HEK293 (cell line): Measurements from ENCODE around the gene KXD1.

Source experiments
- CTCF ChIA-PET: fragments of 350-600 bp; formaldehyde crosslinking; extraction: SDS; loops from one replicate; lab custom pipeline; 2021; ENCODE audit warnings: antibody characterized with exemption; lab: Yijun Ruan, JAX
- POLR2A ChIA-PET: fragments of 300-600 bp; formaldehyde crosslinking; extraction: SDS; loops from one replicate; lab custom pipeline; 2020; ENCODE audit warnings: antibody characterized with exemption, inconsistent platforms; lab: Yijun Ruan, JAX
- H3K27ac ChIP-seq: fragments of 200-500 bp; sonication (Bioruptor generic); 2 replicates; pipeline ENCODE4 v1.5.1; 2014; ENCODE audit warnings: low read depth, low read length, control low read depth, inconsistent platforms; ENCODE audit errors: extremely low read depth
- H3K36me3 ChIP-seq, 2 experiments: fragments of 200-500 bp in 1 of 2; sonication (Bioruptor generic) in 1 of 2; 1 replicate in 1 of 2; 2 replicates in 1 of 2; pipeline ENCODE4 v1.5.1; 2014 to 2017; ENCODE audit warnings: inconsistent platforms in 2 of 2, low read length in 2 of 2; ENCODE audit not compliant: control insufficient read depth in 2 of 2, insufficient read depth in 1 of 2
- H3K4me1 ChIP-seq: fragments of 200-500 bp; sonication (Bioruptor generic); 2 replicates; pipeline ENCODE4 v1.5.1; 2014; ENCODE audit warnings: mild to moderate bottlenecking, low read length, inconsistent platforms; ENCODE audit not compliant: control insufficient read depth, insufficient read depth
- H3K4me3 ChIP-seq: 2 replicates; pipeline ENCODE4 v1.5.1; 2011; ENCODE audit warnings: low read depth, mild to moderate bottlenecking, control low read depth, low read length, moderate library complexity
- H3K9me3 ChIP-seq: fragments of 200-500 bp; sonication (Bioruptor generic); 2 replicates; pipeline ENCODE4 v1.5.1; 2014; ENCODE audit warnings: low read depth, low read length, inconsistent platforms; ENCODE audit not compliant: control insufficient read depth, insufficient read depth
- KLF9 ChIP-seq: fragments of 450-650 bp; formaldehyde crosslinking; IDR thresholded peaks from 2 replicates; pipeline ENCODE4 v1.5.1; 2016; ENCODE audit warnings: missing biosample characterization, missing genetic modification characterization, low read depth
- MZF1 ChIP-seq: fragments of 450-650 bp; formaldehyde crosslinking; IDR thresholded peaks from 2 replicates; pipeline ENCODE4 v1.5.1; 2017; ENCODE audit warnings: missing biosample characterization, missing genetic modification characterization, borderline replicate concordance
- OSR2 ChIP-seq: fragments of 450-650 bp; formaldehyde crosslinking; IDR thresholded peaks from 2 replicates; pipeline ENCODE4 v1.5.1; 2016; ENCODE audit warnings: missing biosample characterization, missing genetic modification characterization
- SETDB1 ChIP-seq: IDR thresholded peaks from one replicate; pipeline ENCODE4 v1.6.1; 2017; ENCODE audit warnings: mild to moderate bottlenecking, low read length, moderate library complexity, mixed read lengths; ENCODE audit not compliant: insufficient read length
- SP3 ChIP-seq: fragments of 450-650 bp; formaldehyde crosslinking; IDR thresholded peaks from 2 replicates; pipeline ENCODE4 v1.5.1; 2016; ENCODE audit warnings: missing biosample characterization, missing genetic modification characterization
- TRIM28 ChIP-seq: IDR thresholded peaks from 2 replicates; pipeline ENCODE4 v1.6.1; 2011; ENCODE audit warnings: low read length, control low read depth, borderline replicate concordance
- YY1 ChIP-seq: fragments of 450-650 bp; formaldehyde crosslinking; IDR thresholded peaks from 2 replicates; pipeline ENCODE4 v1.5.1; 2018; ENCODE audit warnings: missing biosample characterization, missing genetic modification characterization
- YY2 ChIP-seq: fragments of 450-650 bp; formaldehyde crosslinking; IDR thresholded peaks from 2 replicates; pipeline ENCODE4 v1.5.1; 2016; ENCODE audit warnings: missing biosample characterization, missing genetic modification characterization
- ZEB2 ChIP-seq: fragments of 450-650 bp; formaldehyde crosslinking; IDR thresholded peaks from 2 replicates; pipeline ENCODE4 v1.5.1; 2016; ENCODE audit warnings: missing biosample characterization, missing genetic modification characterization
- ZNF121 ChIP-seq: fragments of 450-650 bp; formaldehyde crosslinking; IDR thresholded peaks from 2 replicates; pipeline ENCODE4 v1.5.1; 2016; ENCODE audit warnings: missing biosample characterization, missing genetic modification characterization
- ZNF169 ChIP-seq: fragments of 450-650 bp; formaldehyde crosslinking; IDR thresholded peaks from 2 replicates; pipeline ENCODE4 v1.5.1; 2016; ENCODE audit warnings: missing biosample characterization, missing genetic modification characterization
- ZNF239 ChIP-seq: fragments of 450-650 bp; formaldehyde crosslinking; IDR thresholded peaks from 2 replicates; pipeline ENCODE4 v1.5.1; 2016; ENCODE audit warnings: missing biosample characterization, missing genetic modification characterization
- ZNF266 ChIP-seq: fragments of 450-650 bp; formaldehyde crosslinking; IDR thresholded peaks from 2 replicates; pipeline ENCODE4 v1.5.1; 2016; ENCODE audit warnings: missing biosample characterization, missing genetic modification characterization, low read depth
- ZNF335 ChIP-seq: fragments of 450-650 bp; formaldehyde crosslinking; conservative IDR thresholded peaks from 2 replicates; pipeline ENCODE4 v1.5.1; 2016; ENCODE audit warnings: missing biosample characterization, missing genetic modification characterization
- ZNF366 ChIP-seq: fragments of 450-650 bp; formaldehyde crosslinking; conservative IDR thresholded peaks from 2 replicates; pipeline ENCODE4 v1.5.1; 2016; ENCODE audit warnings: missing biosample characterization, missing genetic modification characterization
- ZNF391 ChIP-seq: fragments of 450-650 bp; formaldehyde crosslinking; IDR thresholded peaks from 2 replicates; pipeline ENCODE4 v1.5.1; 2016; ENCODE audit warnings: low read depth, missing biosample characterization, missing genetic modification characterization, borderline replicate concordance
- ZNF398 ChIP-seq: fragments of 450-650 bp; formaldehyde crosslinking; IDR thresholded peaks from 2 replicates; pipeline ENCODE4 v1.5.1; 2017; ENCODE audit warnings: missing biosample characterization, missing genetic modification characterization
- ZNF404 ChIP-seq: fragments of 450-650 bp; formaldehyde crosslinking; IDR thresholded peaks from 2 replicates; pipeline ENCODE4 v1.5.1; 2017; ENCODE audit warnings: missing biosample characterization, missing genetic modification characterization
- ZNF423 ChIP-seq: fragments of 450-650 bp; formaldehyde crosslinking; IDR thresholded peaks from 2 replicates; pipeline ENCODE4 v1.5.1; 2016; ENCODE audit warnings: missing biosample characterization, missing genetic modification characterization
- ZNF621 ChIP-seq: fragments of 450-650 bp; formaldehyde crosslinking; IDR thresholded peaks from 2 replicates; pipeline ENCODE4 v1.5.1; 2017; ENCODE audit warnings: missing biosample characterization, missing genetic modification characterization
- ZNF626 ChIP-seq: fragments of 450-650 bp; sonication (Bioruptor Pico); formaldehyde crosslinking; IDR thresholded peaks from 2 replicates; pipeline ENCODE4 v1.5.1; 2018; ENCODE audit warnings: missing biosample characterization, missing genetic modification characterization, inconsistent platforms
- ZNF76 ChIP-seq: fragments of 450-650 bp; formaldehyde crosslinking; IDR thresholded peaks from 2 replicates; pipeline ENCODE4; 2016; ENCODE audit warnings: low read depth, missing biosample characterization, missing genetic modification characterization, borderline replicate concordance
- ZNF785 ChIP-seq: fragments of 450-650 bp; formaldehyde crosslinking; IDR thresholded peaks from 2 replicates; pipeline ENCODE4 v1.5.1; 2016; ENCODE audit warnings: missing biosample characterization, missing genetic modification characterization
- ZNF843 ChIP-seq: fragments of 450-650 bp; formaldehyde crosslinking; IDR thresholded peaks from 2 replicates; pipeline ENCODE4 v1.5.1; 2016; ENCODE audit warnings: missing biosample characterization, missing genetic modification characterization
- ZSCAN16 ChIP-seq: fragments of 450-650 bp; formaldehyde crosslinking; IDR thresholded peaks from 2 replicates; pipeline ENCODE4 v1.5.1; 2016; ENCODE audit warnings: missing biosample characterization, missing genetic modification characterization

Gene KXD1

GRCh38 chr19:18613589-18614234 lies 56.0 kb downstream of the KXD1 start (continued):
- peak; percentile 51; the same call in 1 of the 2 replicates for TF ChIP-seq ZNF398 (tag by site-specific recombination)
- no peak for TF ChIP-seq ZNF335 (tag by site-specific recombination)
- no peak for TF ChIP-seq OSR2 (tag by site-specific recombination)
- no peak for TF ChIP-seq ZNF621 (tag by site-specific recombination)
- no peak for TF ChIP-seq KLF9
- no peak for TF ChIP-seq ZNF626
- no peak for TF ChIP-seq ZNF366 (tag by site-specific recombination)
- TF ChIP-seq, all 188 proteins: peak for 2

GRCh38 chr19:18616023-18616422 lies 58.4 kb downstream of the KXD1 start:
- CTCF ChIA-PET: interaction anchor here (0.5 kb wide), 1 partner anchor 912 kb away, joined by 3 read pairs; no protein-coding TSS in a partner anchor
- TF ChIP-seq ZNF843 (tag by site-specific recombination): no peak
- no peak for TF ChIP-seq YY1 (tag by site-specific recombination)
- TF ChIP-seq ZNF266 (tag by site-specific recombination): no peak
- no peak for TF ChIP-seq SP3 (tag by site-specific recombination)
- no peak for TF ChIP-seq ZNF169 (tag by site-specific recombination)
- no peak for TF ChIP-seq ZEB2
- TF ChIP-seq ZNF404 (tag by site-specific recombination): no peak
- no peak for TF ChIP-seq ZNF785 (tag by site-specific recombination)
- TF ChIP-seq ZNF391 (tag by site-specific recombination): no peak
- no peak for TF ChIP-seq TRIM28

GRCh38 chr19:18617562-18617961 lies 59.9 kb downstream of the KXD1 start:
- ChIA-PET POLR2A (no interaction called here), CTCF (no interaction called here)
- no peaks in the 10 kb centered on the region for H3K9me3 ChIP-seq
- TF ChIP-seq YY2 (tag by site-specific recombination) (no peak), ZNF76 (tag by site-specific recombination) (peak; percentile 80), ZSCAN16 (tag by site-specific recombination) (no peak), ZNF423 (no peak), ZNF121 (tag by site-specific recombination) (no peak), SETDB1 (no peak), MZF1 (no peak), ZNF239 (tag by site-specific recombination) (no peak)
- TF ChIP-seq, all 188 proteins: peak for 1
- Histone ChIP-seq H3K4me3 (no peak overlapping the region), H3K27ac (no peak overlapping the region), H3K36me3 (no peaks in the 10 kb centered on the region), H3K4me1 (no peaks in the 10 kb centered on the region)

More at GRCh38 chr19:18616023-18616422, 58.4 kb downstream of the KXD1 start:
- POLR2A ChIA-PET: interaction anchor here (0.5 kb wide), 1 partner anchor 220 kb away, joined by 4 read pairs; no protein-coding TSS in a partner anchor
- Histone ChIP-seq H3K4me1 (peaks cover 4% of the 10 kb centered on the region), H3K9me3 (no peaks in the 10 kb centered on the region), H3K36me3 (no peaks in the 10 kb centered on the region), H3K4me3 (no peak overlapping the region), H3K27ac (no peak overlapping the region)
